CD14-positive monocyte (primary cell): ENCODE results near the gene AFF1. TPM values are rescaled to one million over a fixed set of nuclear protein-coding genes. Genes with fewer than 3 reads are reported as not detected.
"Not testable (repeated sequence)": the region's sequence is repeated elsewhere in the genome, so short reads cannot be mapped to it uniquely, and the experiment has no call there.

Experiments used
- DNase-seq, 3 donors: peaks; one replicate each; pipeline ENCODE4 v3.0.0-alpha.2; 2011 to 2022
- H2AFZ ChIP-seq: 2 replicates; pipeline ENCODE4 v1.6.0; 2012; ENCODE audit warnings: mild to moderate bottlenecking, low read depth, low read length, inconsistent platforms; ENCODE audit not compliant: insufficient read depth, poor library complexity, severe bottlenecking
- H3K27ac ChIP-seq, 2 donors: 1 replicate in 1 of 2; 2 replicates in 1 of 2; pipeline ENCODE4 v1.5.1; 2012 to 2013; ENCODE audit warnings: low read length in 2 of 2, control low read depth in 1 of 2, inconsistent platforms in 1 of 2, low read depth in 1 of 2, mild to moderate bottlenecking in 1 of 2
- H3K27me3 ChIP-seq, 2 donors: one replicate each; pipeline versions ENCODE4 v1.6.0 to v1.6.1; 2011 to 2013; ENCODE audit warnings: low read length in 2 of 2; ENCODE audit not compliant: control insufficient read depth in 2 of 2, insufficient read depth in 2 of 2
- H3K36me3 ChIP-seq, 2 donors: replicated peaks in 1 of 2; 1 replicate in 1 of 2; 2 replicates in 1 of 2; pipeline versions ENCODE4 v1.5.1 to v1.6.1; 2012 to 2013; ENCODE audit warnings: low read length in 2 of 2, control low read depth in 1 of 2, inconsistent platforms in 1 of 2, mild to moderate bottlenecking in 1 of 2; ENCODE audit not compliant: insufficient read depth in 2 of 2, control insufficient read depth in 1 of 2
- H3K4me1 ChIP-seq, 2 donors: 1 replicate in 1 of 2; 2 replicates in 1 of 2; pipeline versions ENCODE4 v1.5.1 to v1.6.1; 2012 to 2013; ENCODE audit warnings: low read length in 2 of 2, control low read depth in 1 of 2, inconsistent platforms in 1 of 2, mild to moderate bottlenecking in 1 of 2, moderate library complexity in 1 of 2; ENCODE audit not compliant: insufficient read depth in 2 of 2, control insufficient read depth in 1 of 2
- H3K4me2 ChIP-seq: replicated peaks from 2 replicates; pipeline ENCODE3; 2012; ENCODE audit warnings: low read length, moderate library complexity, mild to moderate bottlenecking; ENCODE audit not compliant: poor library complexity, severe bottlenecking; ENCODE audit errors: extremely low read depth
- H3K4me3 ChIP-seq, 3 experiments: fragments of 200-600 bp in 1 of 3; sonication (generic) in 1 of 3; replicated peaks in 1 of 3; 1 replicate in 2 of 3; 2 replicates in 1 of 3; pipeline ENCODE4 v1.5.1; 2011 to 2013; ENCODE audit warnings: low read length in 3 of 3, mild to moderate bottlenecking in 3 of 3, control low read depth in 2 of 3, low read depth in 2 of 3, inconsistent platforms in 1 of 3, moderate library complexity in 1 of 3
- H3K79me2 ChIP-seq: 2 replicates; pipeline ENCODE4 v1.6.0; 2012; ENCODE audit warnings: mild to moderate bottlenecking, control low read depth, inconsistent platforms, low read length, moderate library complexity; ENCODE audit not compliant: insufficient read depth
- H3K9ac ChIP-seq: 2 replicates; pipeline ENCODE4 v1.6.0; 2017; ENCODE audit warnings: low read length, mild to moderate bottlenecking; ENCODE audit not compliant: insufficient read depth, poor library complexity, severe bottlenecking
- H3K9me3 ChIP-seq, 2 donors: replicated peaks in 1 of 2; 1 replicate in 1 of 2; 2 replicates in 1 of 2; pipeline versions ENCODE4 v1.5.1 to v1.6.1; 2012 to 2013; ENCODE audit warnings: low read length in 2 of 2, control low read depth in 1 of 2; ENCODE audit not compliant: control insufficient read depth in 1 of 2, insufficient read depth in 1 of 2
- H4K20me1 ChIP-seq: 2 replicates; pipeline ENCODE4 v1.6.0; 2012; ENCODE audit warnings: mild to moderate bottlenecking, low read length, control low read depth, moderate library complexity; ENCODE audit not compliant: insufficient read depth
- H3K27ac Mint-ChIP-seq, 7 donors: one replicate each; pipeline ENCODE4 v1.8.0; 2020; ENCODE audit warnings: mild to moderate bottlenecking in 7 of 7, mixed read lengths in 7 of 7, moderate library complexity in 6 of 7, inconsistent platforms in 2 of 7
- H3K27me3 Mint-ChIP-seq, 3 donors: one replicate each; pipeline ENCODE4 v1.8.0; 2021 to 2022; ENCODE audit warnings: low read depth in 3 of 3, mild to moderate bottlenecking in 3 of 3, mixed read lengths in 3 of 3, moderate library complexity in 3 of 3, inconsistent platforms in 1 of 3
- H3K36me3 Mint-ChIP-seq, 2 donors: one replicate each; pipeline ENCODE4 v1.8.0; 2020; ENCODE audit warnings: mixed read lengths in 2 of 2, inconsistent platforms in 1 of 2, mild to moderate bottlenecking in 1 of 2
- H3K4me1 Mint-ChIP-seq: one replicate; pipeline ENCODE4 v1.8.0; 2020; ENCODE audit warnings: mild to moderate bottlenecking, mixed read lengths
- H3K4me3 Mint-ChIP-seq, 2 donors: one replicate each; pipeline ENCODE4 v1.8.0; 2020; ENCODE audit warnings: mild to moderate bottlenecking in 2 of 2, mixed read lengths in 2 of 2, moderate library complexity in 1 of 2
- H3K9me3 Mint-ChIP-seq, 7 donors: one replicate each; pipeline ENCODE4 v1.8.0; 2020 to 2022; ENCODE audit warnings: mixed read lengths in 7 of 7, mild to moderate bottlenecking in 6 of 7, moderate library complexity in 6 of 7, inconsistent platforms in 2 of 7
- WGBS: methylation state at CpG from one replicate; pipeline ENCODE4 v1.1.5; 2013; ENCODE audit warnings: missing lambda C conversion rate; ENCODE audit not compliant: insufficient coverage; 5-methylcytosine and 5-hydroxymethylcytosine counted together
- intact Hi-C, 2 donors: fragments of 100-400 bp; cut with micrococcal nuclease; formaldehyde crosslinking; loops; one replicate each; pipeline versions ENCODE4 v1.15.0 to v1.15.1; 2023
- polyA plus RNA-seq, 3 donors: library from polyadenylated mRNA; depleted of rRNA in 1 of 3; unstranded in 2 of 3; stranded (reverse) in 1 of 3; fragments of 300-500 nt in 2 of 3; fragments of >200 nt in 1 of 3; fragmentation: Illumina TruSeq in 2 of 3; gene quantifications; 1 replicate in 2 of 3; 2 replicates in 1 of 3; pipeline ENCODE4 v1.2.3, GENCODE V29; 2012 to 2021
- TF ChIP-seq, protein P1 (sequence below): fragments of 200-600 bp; IDR thresholded peaks from one replicate; pipeline ENCODE4 v1.8.0; 2022; ENCODE audit warnings: antibody characterized with exemption, mild to moderate bottlenecking

Gene AFF1
- polyA plus RNA-seq, 3 donors, result 7.5 to 20.9 (median 16.3) TPM

- Histone ChIP-seq H3K27ac (no peak overlapping the region), H3K27me3 (no peaks in the 10 kb centered on the region), H2AFZ (no peak overlapping the region), H3K4me2 (no peak overlapping the region), H3K9me3 (no peaks in the 10 kb centered on the region), H3K36me3 (peaks cover 10 to 28% of the 10 kb centered on the region in 2 donors), H4K20me1 (no peaks in the 10 kb centered on the region), H3K4me3 (no peak overlapping the region), H3K4me1 (peaks cover 8 to 11% of the 10 kb centered on the region in 2 donors), H3K9ac (no peak overlapping the region), H3K79me2 (no peaks in the 10 kb centered on the region)
- H3K36me3 Mint-ChIP-seq, result peaks cover 26% of the 10 kb centered on the region in 2 donors
- peaks cover 15% of the 10 kb centered on the region for H3K4me1 Mint-ChIP-seq
- no peaks in the 10 kb centered on the region for H3K27me3 Mint-ChIP-seq
- H3K4me3 Mint-ChIP-seq, result no peak overlapping the region
- peak overlapping the region in 1 of 7 donors; percentile 6 for H3K27ac Mint-ChIP-seq
- no CpG with 5 or more reads among the region's 2 CpGs for WGBS
- H3K9me3 Mint-ChIP-seq, result no peaks in the 10 kb centered on the region
- no peak for DNase-seq
- intact Hi-C loops, result no loop called here
- TF ChIP-seq, protein P1, sequence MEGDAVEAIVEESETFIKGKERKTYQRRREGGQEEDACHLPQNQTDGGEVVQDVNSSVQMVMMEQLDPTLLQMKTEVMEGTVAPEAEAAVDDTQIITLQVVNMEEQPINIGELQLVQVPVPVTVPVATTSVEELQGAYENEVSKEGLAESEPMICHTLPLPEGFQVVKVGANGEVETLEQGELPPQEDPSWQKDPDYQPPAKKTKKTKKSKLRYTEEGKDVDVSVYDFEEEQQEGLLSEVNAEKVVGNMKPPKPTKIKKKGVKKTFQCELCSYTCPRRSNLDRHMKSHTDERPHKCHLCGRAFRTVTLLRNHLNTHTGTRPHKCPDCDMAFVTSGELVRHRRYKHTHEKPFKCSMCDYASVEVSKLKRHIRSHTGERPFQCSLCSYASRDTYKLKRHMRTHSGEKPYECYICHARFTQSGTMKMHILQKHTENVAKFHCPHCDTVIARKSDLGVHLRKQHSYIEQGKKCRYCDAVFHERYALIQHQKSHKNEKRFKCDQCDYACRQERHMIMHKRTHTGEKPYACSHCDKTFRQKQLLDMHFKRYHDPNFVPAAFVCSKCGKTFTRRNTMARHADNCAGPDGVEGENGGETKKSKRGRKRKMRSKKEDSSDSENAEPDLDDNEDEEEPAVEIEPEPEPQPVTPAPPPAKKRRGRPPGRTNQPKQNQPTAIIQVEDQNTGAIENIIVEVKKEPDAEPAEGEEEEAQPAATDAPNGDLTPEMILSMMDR, result no peak
These were observed 209.5 kb downstream of the AFF1 start for GRCh38 chr4:87144356-87144755.

DNA sequence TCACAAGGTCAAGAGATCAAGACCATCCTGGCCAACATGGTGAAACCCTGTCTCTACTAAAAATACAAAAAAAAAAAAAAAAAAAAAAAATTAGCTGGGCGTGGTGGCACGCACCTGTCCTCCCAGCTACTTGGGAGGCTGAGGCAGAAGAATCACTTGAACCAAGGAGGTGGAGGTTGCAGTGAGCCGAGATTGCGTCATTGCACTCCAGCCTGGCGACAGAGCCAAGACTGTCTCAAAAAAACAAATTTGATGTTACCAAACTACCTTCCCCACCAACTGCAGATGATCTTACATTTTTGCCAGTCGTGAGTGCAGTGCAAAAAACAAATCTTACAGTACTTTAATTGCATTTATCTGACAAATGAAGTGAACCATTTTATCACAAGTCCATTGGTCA lies 211.1 kb downstream of the AFF1 start:
- H3K79me2 ChIP-seq, H2AFZ ChIP-seq, H3K9ac ChIP-seq, H3K27ac ChIP-seq, H3K4me1 ChIP-seq, H3K9me3 ChIP-seq, H3K27me3 ChIP-seq, H3K4me2 ChIP-seq, DNase-seq, H3K9me3 Mint-ChIP-seq, H3K4me3 ChIP-seq, H3K27ac Mint-ChIP-seq, intact Hi-C loops, H3K27me3 Mint-ChIP-seq, H4K20me1 ChIP-seq, H3K4me3 Mint-ChIP-seq: not testable (repeated sequence)
- H3K36me3 Mint-ChIP-seq, result peaks cover 17 to 18% of the 10 kb centered on the region in 2 donors
- peaks cover 11% of the 10 kb centered on the region for H3K4me1 Mint-ChIP-seq
- H3K36me3 ChIP-seq, result peaks cover 7 to 21% of the 10 kb centered on the region in 2 donors
- 100% methylated on average over 2 of the region's 6 CpGs for WGBS
